HepG2 (cell line): Measurements from ENCODE around the gene CDCA4.

Experiments used
- ATF3 ChIP-seq: sonication (generic); formaldehyde crosslinking; IDR thresholded peaks from 2 replicates; pipeline ENCODE4 v1.4.0; 2020; ENCODE audit warnings: missing genetic modification reagents
- BHLHE40 ChIP-seq: IDR thresholded peaks from 2 replicates; pipeline ENCODE4 v1.6.1; 2011; ENCODE audit warnings: low read length, improper control_type of control experiment
- CTCF ChIP-seq: sonication (generic); formaldehyde crosslinking; IDR thresholded peaks from 2 replicates; pipeline ENCODE4 v1.5.0; 2020; ENCODE audit warnings: mild to moderate bottlenecking, missing genetic modification reagents, moderate library complexity
- EP300 ChIP-seq, 3 experiments: sonication (generic) in 1 of 3; formaldehyde crosslinking in 1 of 3; IDR thresholded peaks; 2 replicates each; pipeline versions ENCODE4 v1.5.1 to v1.6.1; 2011 to 2020; ENCODE audit warnings: low read depth in 2 of 3, low read length in 2 of 3, borderline replicate concordance in 1 of 3, improper control_type of control experiment in 1 of 3, mild to moderate bottlenecking in 1 of 3, missing genetic modification reagents in 1 of 3, moderate library complexity in 1 of 3
- FOXP1 ChIP-seq, 2 experiments: fragments of 450-650 bp in 1 of 2; IDR thresholded peaks; 2 replicates each; pipeline ENCODE4 v1.6.1; 2017 to 2018; ENCODE audit warnings: antibody characterized with exemption in 1 of 2
- GABPA ChIP-seq, 2 experiments: IDR thresholded peaks; 2 replicates each; pipeline ENCODE4 v1.6.1; 2011 to 2016; ENCODE audit warnings: low read depth in 2 of 2, low read length in 1 of 2, missing biosample characterization in 1 of 2, missing genetic modification characterization in 1 of 2
- JUNB ChIP-seq: sonication (generic); formaldehyde crosslinking; IDR thresholded peaks from 2 replicates; pipeline ENCODE4 v1.8.0; 2022; ENCODE audit warnings: missing genetic modification reagents, mild to moderate bottlenecking, borderline replicate concordance
- KDM2A ChIP-seq: sonication (generic); formaldehyde crosslinking; IDR thresholded peaks from 2 replicates; pipeline ENCODE4 v1.4.0; 2020; ENCODE audit warnings: low read depth, missing genetic modification reagents, borderline replicate concordance
- NR2F6 ChIP-seq, 2 experiments: IDR thresholded peaks; 2 replicates each; pipeline ENCODE4 v1.6.1; 2016; ENCODE audit warnings: antibody characterized with exemption in 1 of 2, mild to moderate bottlenecking in 1 of 2
- RAD21 ChIP-seq: fragments of 450-650 bp; formaldehyde crosslinking; IDR thresholded peaks from 2 replicates; pipeline ENCODE4 v1.5.0; 2020; ENCODE audit warnings: mild to moderate bottlenecking
- TBL1XR1 ChIP-seq: fragments of 150-350 bp; IDR thresholded peaks from 2 replicates; pipeline ENCODE4 v1.6.1; 2014; ENCODE audit warnings: borderline replicate concordance, low read length; ENCODE audit not compliant: partially characterized antibody
- ZHX1 ChIP-seq: sonication (generic); formaldehyde crosslinking; IDR thresholded peaks from 2 replicates; pipeline ENCODE4 v1.8.1; 2022; ENCODE audit warnings: low read depth, mild to moderate bottlenecking, missing genetic modification reagents

GRCh38 chr14:105060751-105061427 is 40.0 kb upstream of the CDCA4 start:
- TF ChIP-seq ZHX1 (CRISPR knock-in tag) = no peak
- no peak for TF ChIP-seq NR2F6 (IDR thresholded peaks at IDR 0.05)
- TF ChIP-seq NR2F6 (CRISPR knock-in tag; IDR thresholded peaks at IDR 0.05) = no peak
- TF ChIP-seq GABPA (IDR thresholded peaks at IDR 0.05; ENCODE audit: low read depth, low read length) = no peak
- TF ChIP-seq GABPA (CRISPR knock-in tag; IDR thresholded peaks at IDR 0.05; ENCODE audit: low read depth) = no peak
- no peak for TF ChIP-seq BHLHE40
- no peak for TF ChIP-seq ATF3 (CRISPR knock-in tag)
- no peak for TF ChIP-seq RAD21 (CRISPR knock-in tag)
- no peak for TF ChIP-seq TBL1XR1
- TF ChIP-seq JUNB (CRISPR knock-in tag) = no peak
- no peak for TF ChIP-seq KDM2A (CRISPR knock-in tag)
- no peak for TF ChIP-seq FOXP1 (IDR thresholded peaks at IDR 0.05)
- TF ChIP-seq FOXP1 (CRISPR knock-in tag; IDR thresholded peaks at IDR 0.05) = no peak
- no peak for TF ChIP-seq CTCF (CRISPR knock-in tag)
- no peak for TF ChIP-seq EP300 (IDR thresholded peaks at IDR 0.05; ENCODE audit: low read depth in 2 of 2, low read length in 2 of 2)
- no peak for TF ChIP-seq EP300 (CRISPR knock-in tag; IDR thresholded peaks at IDR 0.05; ENCODE audit: borderline replicate concordance)
